ENCODE data around the gene TSC2. TPM values are rescaled to one million over a fixed set of nuclear protein-coding genes. Genes with fewer than 3 reads are reported as not detected.

Gene TSC2
- total and polyA plus RNA-seq, 2 of the 13 experiments (the other 11 are each of a cell fraction or from before 2014, with no cell fraction given), result 19.6 to 40.4 TPM

DNA sequence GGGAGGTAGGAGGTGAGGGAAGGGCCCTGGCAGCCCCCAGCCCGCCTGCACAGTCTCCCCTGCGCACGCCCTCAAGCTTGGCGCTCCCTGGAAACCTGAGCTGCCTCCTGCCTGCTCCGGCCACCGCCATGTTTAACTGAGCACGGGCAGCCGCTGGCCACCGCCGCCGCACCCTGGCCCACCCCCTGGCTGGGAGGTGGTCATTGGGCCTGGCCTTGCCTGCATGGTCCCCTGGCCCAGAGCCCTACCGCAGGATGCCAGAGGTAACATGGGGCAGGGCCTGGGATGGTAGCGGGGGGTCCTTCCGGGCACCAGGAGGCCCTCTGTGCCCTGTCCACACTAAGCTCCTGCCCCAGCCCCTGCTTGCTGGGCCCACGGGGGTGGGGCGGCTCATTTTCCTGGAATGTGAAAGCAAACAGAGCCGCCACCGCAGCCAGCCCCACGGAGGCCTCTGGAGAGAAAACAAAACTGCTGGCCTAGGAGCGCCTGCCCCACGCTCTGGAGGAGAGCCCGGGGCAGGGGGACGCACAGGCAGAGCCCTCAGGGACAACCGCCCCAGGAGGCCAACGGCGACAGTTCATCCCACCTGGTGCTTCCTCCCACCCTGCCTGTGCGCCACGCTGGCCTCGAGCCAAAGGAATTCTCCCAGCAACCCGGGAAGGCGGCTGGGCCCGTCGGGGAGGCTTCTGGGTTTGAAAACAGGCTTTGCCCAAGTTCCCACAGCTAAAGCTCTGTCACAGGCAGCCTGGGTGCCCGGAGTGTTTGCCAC is 12.2 kb upstream of the TSC2 start (continued):
- TF ChIP-seq, protein P1, sequence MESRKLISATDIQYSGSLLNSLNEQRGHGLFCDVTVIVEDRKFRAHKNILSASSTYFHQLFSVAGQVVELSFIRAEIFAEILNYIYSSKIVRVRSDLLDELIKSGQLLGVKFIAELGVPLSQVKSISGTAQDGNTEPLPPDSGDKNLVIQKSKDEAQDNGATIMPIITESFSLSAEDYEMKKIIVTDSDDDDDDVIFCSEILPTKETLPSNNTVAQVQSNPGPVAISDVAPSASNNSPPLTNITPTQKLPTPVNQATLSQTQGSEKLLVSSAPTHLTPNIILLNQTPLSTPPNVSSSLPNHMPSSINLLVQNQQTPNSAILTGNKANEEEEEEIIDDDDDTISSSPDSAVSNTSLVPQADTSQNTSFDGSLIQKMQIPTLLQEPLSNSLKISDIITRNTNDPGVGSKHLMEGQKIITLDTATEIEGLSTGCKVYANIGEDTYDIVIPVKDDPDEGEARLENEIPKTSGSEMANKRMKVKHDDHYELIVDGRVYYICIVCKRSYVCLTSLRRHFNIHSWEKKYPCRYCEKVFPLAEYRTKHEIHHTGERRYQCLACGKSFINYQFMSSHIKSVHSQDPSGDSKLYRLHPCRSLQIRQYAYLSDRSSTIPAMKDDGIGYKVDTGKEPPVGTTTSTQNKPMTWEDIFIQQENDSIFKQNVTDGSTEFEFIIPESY (CRISPR knock-in tag; IDR thresholded peaks at IDR 0.05), result no peak; the same call in 1 of the 2 replicates
- TF ChIP-seq, protein P2, sequence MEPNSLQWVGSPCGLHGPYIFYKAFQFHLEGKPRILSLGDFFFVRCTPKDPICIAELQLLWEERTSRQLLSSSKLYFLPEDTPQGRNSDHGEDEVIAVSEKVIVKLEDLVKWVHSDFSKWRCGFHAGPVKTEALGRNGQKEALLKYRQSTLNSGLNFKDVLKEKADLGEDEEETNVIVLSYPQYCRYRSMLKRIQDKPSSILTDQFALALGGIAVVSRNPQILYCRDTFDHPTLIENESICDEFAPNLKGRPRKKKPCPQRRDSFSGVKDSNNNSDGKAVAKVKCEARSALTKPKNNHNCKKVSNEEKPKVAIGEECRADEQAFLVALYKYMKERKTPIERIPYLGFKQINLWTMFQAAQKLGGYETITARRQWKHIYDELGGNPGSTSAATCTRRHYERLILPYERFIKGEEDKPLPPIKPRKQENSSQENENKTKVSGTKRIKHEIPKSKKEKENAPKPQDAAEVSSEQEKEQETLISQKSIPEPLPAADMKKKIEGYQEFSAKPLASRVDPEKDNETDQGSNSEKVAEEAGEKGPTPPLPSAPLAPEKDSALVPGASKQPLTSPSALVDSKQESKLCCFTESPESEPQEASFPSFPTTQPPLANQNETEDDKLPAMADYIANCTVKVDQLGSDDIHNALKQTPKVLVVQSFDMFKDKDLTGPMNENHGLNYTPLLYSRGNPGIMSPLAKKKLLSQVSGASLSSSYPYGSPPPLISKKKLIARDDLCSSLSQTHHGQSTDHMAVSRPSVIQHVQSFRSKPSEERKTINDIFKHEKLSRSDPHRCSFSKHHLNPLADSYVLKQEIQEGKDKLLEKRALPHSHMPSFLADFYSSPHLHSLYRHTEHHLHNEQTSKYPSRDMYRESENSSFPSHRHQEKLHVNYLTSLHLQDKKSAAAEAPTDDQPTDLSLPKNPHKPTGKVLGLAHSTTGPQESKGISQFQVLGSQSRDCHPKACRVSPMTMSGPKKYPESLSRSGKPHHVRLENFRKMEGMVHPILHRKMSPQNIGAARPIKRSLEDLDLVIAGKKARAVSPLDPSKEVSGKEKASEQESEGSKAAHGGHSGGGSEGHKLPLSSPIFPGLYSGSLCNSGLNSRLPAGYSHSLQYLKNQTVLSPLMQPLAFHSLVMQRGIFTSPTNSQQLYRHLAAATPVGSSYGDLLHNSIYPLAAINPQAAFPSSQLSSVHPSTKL (CRISPR knock-in tag; IDR thresholded peaks at IDR 0.05), result peak; percentile 86
- TF ChIP-seq REXO4 (CRISPR knock-in tag; IDR thresholded peaks at IDR 0.05; ENCODE audit: borderline replicate concordance) (no peak), TAF15 (IDR thresholded peaks at IDR 0.05; ENCODE audit: low read depth, low read length, poor library complexity, severe bottlenecking) (no peak), ZNF160 (CRISPR knock-in tag; IDR thresholded peaks at IDR 0.05) (no peak), GATAD2A (CRISPR knock-in tag; IDR thresholded peaks at IDR 0.05) (peak; percentile 98), ZNF296 (CRISPR knock-in tag; conservative IDR thresholded peaks at IDR 0.05) (peak; percentile 98), ZNF33B (CRISPR knock-in tag; IDR thresholded peaks at IDR 0.05) (no peak), MAFF (IDR thresholded peaks at IDR 0.05; ENCODE audit: low read depth, low read length) (no peak), TBX2 (CRISPR knock-in tag; IDR thresholded peaks at IDR 0.05; ENCODE audit: borderline replicate concordance) (peak; percentile 83), IRX3 (CRISPR knock-in tag; IDR thresholded peaks at IDR 0.05; ENCODE audit: borderline replicate concordance, low read depth) (no peak), ZSCAN30 (CRISPR knock-in tag; IDR thresholded peaks at IDR 0.05) (no peak), SALL2 (CRISPR knock-in tag; IDR thresholded peaks at IDR 0.05) (peak; percentile 32; the same call in 1 of the 2 replicates), U2AF2 (IDR thresholded peaks at IDR 0.05; ENCODE audit: low read depth, low read length) (no peak), MLLT10 (CRISPR knock-in tag; IDR thresholded peaks at IDR 0.05) (no peak)
- TF ChIP-seq, protein P3, sequence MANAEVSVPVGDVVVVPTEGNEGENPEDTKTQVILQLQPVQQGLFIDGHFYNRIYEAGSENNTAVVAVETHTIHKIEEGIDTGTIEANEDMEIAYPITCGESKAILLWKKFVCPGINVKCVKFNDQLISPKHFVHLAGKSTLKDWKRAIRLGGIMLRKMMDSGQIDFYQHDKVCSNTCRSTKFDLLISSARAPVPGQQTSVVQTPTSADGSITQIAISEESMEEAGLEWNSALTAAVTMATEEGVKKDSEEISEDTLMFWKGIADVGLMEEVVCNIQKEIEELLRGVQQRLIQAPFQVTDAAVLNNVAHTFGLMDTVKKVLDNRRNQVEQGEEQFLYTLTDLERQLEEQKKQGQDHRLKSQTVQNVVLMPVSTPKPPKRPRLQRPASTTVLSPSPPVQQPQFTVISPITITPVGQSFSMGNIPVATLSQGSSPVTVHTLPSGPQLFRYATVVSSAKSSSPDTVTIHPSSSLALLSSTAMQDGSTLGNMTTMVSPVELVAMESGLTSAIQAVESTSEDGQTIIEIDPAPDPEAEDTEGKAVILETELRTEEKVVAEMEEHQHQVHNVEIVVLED (CRISPR knock-in tag; IDR thresholded peaks at IDR 0.05; ENCODE audit: borderline replicate concordance), result no peak; the same call in 1 of the 2 replicates
- TF ChIP-seq, protein P4, sequence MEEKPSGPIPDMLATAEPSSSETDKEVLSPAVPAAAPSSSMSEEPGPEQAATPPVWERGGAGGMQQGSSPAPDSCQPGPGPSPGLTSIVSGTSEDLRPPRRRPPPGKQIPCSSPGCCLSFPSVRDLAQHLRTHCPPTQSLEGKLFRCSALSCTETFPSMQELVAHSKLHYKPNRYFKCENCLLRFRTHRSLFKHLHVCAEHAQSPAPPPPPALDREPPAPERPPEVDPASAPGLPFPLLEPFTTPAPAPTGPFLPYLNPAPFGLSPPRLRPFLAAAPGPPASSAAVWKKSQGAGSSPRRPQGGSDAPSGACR (CRISPR knock-in tag; IDR thresholded peaks at IDR 0.05), result no peak
- TF ChIP-seq, protein P5, sequence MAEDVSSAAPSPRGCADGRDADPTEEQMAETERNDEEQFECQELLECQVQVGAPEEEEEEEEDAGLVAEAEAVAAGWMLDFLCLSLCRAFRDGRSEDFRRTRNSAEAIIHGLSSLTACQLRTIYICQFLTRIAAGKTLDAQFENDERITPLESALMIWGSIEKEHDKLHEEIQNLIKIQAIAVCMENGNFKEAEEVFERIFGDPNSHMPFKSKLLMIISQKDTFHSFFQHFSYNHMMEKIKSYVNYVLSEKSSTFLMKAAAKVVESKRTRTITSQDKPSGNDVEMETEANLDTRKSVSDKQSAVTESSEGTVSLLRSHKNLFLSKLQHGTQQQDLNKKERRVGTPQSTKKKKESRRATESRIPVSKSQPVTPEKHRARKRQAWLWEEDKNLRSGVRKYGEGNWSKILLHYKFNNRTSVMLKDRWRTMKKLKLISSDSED (CRISPR knock-in tag; IDR thresholded peaks at IDR 0.05), result peak; percentile 90; the same call in 1 of the 2 replicates
